SH-SY5Y (cell line): ENCODE measurements around the gene SH3D19.

Source experiments
- GATA2 ChIP-seq: IDR thresholded peaks from 2 replicates; pipeline ENCODE4 v1.6.1; 2011; ENCODE audit warnings: mild to moderate bottlenecking, low read depth, low read length
- GATA3 ChIP-seq: IDR thresholded peaks from 2 replicates; pipeline ENCODE4 v1.6.1; 2011; ENCODE audit warnings: low read depth, mild to moderate bottlenecking, low read length, moderate library complexity

GRCh38 chr4:151248519-151248918 lies 76.9 kb downstream of the SH3D19 start:
- no peak for TF ChIP-seq GATA3
- no peak for TF ChIP-seq GATA2
